Measurements from ENCODE around the gene CDH13. TPM values are rescaled to one million over a fixed set of nuclear protein-coding genes. Genes with fewer than 3 reads are reported as not detected.
A peak's percentile ranks its signal among the peaks of the same experiment; 100 is the strongest.

CDH13 gene
- total RNA-seq, 1 donor from 2014 or later = 161 TPM

GRCh38 chr16:83345846-83346640, 719.3 kb downstream of the CDH13 start:
- TF ChIP-seq CTCF (IDR thresholded peaks at IDR 0.05; ENCODE audit: borderline replicate concordance) = no peak
- peaks cover 11% of the 10 kb centered on the region for H3K4me1 ChIP-seq
- H3K4me3 ChIP-seq = no peak overlapping the region
- no peaks in the 10 kb centered on the region for H3K9me3 ChIP-seq (replicated peaks)
- H3K27me3 ChIP-seq (ENCODE audit: low read depth) = no peaks in the 10 kb centered on the region
- H3K27ac ChIP-seq (replicated peaks) = no peak overlapping the region
- no peak for DNase-seq
- peaks cover 8% of the 10 kb centered on the region for H3K36me3 ChIP-seq
- intact Hi-C loops (cut with micrococcal nuclease) = no loop called here

- no peak for DNase-seq
- TF ChIP-seq CTCF (IDR thresholded peaks at IDR 0.05; ENCODE audit: borderline replicate concordance) = no peak
These were observed 722.2 kb downstream of the CDH13 start for GRCh38 chr16:83348991-83349390.

GRCh38 chr16:83350481-83350880, 723.7 kb downstream of the CDH13 start:
- Histone ChIP-seq H3K4me3 (no peak overlapping the region), H3K27me3 (ENCODE audit: low read depth) (no peaks in the 10 kb centered on the region), H3K4me1 (peaks cover 22% of the 10 kb centered on the region), H3K9me3 (replicated peaks) (no peaks in the 10 kb centered on the region), H3K36me3 (no peaks in the 10 kb centered on the region), H3K27ac (replicated peaks) (peak overlapping the region; percentile 37)
- intact Hi-C loops (cut with micrococcal nuclease) = no loop called here
- TF ChIP-seq CTCF (IDR thresholded peaks at IDR 0.05; ENCODE audit: borderline replicate concordance) = no peak
- DNase-seq = no peak

More at GRCh38 chr16:83348991-83349390, 722.2 kb downstream of the CDH13 start:
- H3K4me3 ChIP-seq = no peak overlapping the region
- H3K27me3 ChIP-seq (ENCODE audit: low read depth) = no peaks in the 10 kb centered on the region
- no peak overlapping the region for H3K27ac ChIP-seq (replicated peaks)
- peaks cover 8% of the 10 kb centered on the region for H3K36me3 ChIP-seq
- intact Hi-C loops (cut with micrococcal nuclease) = no loop called here
- no peaks in the 10 kb centered on the region for H3K9me3 ChIP-seq (replicated peaks)
- peaks cover 18% of the 10 kb centered on the region for H3K4me1 ChIP-seq

GRCh38 chr16:83351846-83352245, 725.1 kb downstream of the CDH13 start:
- no peaks in the 10 kb centered on the region for H3K27me3 ChIP-seq (ENCODE audit: low read depth)
- no peaks in the 10 kb centered on the region for H3K36me3 ChIP-seq
- H3K9me3 ChIP-seq (replicated peaks) = no peaks in the 10 kb centered on the region
- DNase-seq = no peak
- intact Hi-C loops (cut with micrococcal nuclease) = no loop called here
- H3K4me3 ChIP-seq = no peak overlapping the region
- peaks cover 22% of the 10 kb centered on the region for H3K4me1 ChIP-seq
- no peak overlapping the region for H3K27ac ChIP-seq (replicated peaks)
- TF ChIP-seq CTCF (IDR thresholded peaks at IDR 0.05; ENCODE audit: borderline replicate concordance) = no peak

GRCh38 chr16:83353241-83353640, 726.5 kb downstream of the CDH13 start:
- H3K36me3 ChIP-seq = no peaks in the 10 kb centered on the region
- DNase-seq = no peak
- H3K4me1 ChIP-seq = peaks cover 22% of the 10 kb centered on the region
- H3K4me3 ChIP-seq = no peak overlapping the region
- intact Hi-C loops (cut with micrococcal nuclease) = no loop called here
- H3K27ac ChIP-seq (replicated peaks) = peak overlapping the region; percentile 72
- H3K27me3 ChIP-seq (ENCODE audit: low read depth) = no peaks in the 10 kb centered on the region
- no peaks in the 10 kb centered on the region for H3K9me3 ChIP-seq (replicated peaks)
- no peak for TF ChIP-seq CTCF (IDR thresholded peaks at IDR 0.05; ENCODE audit: borderline replicate concordance)

Data from left ventricle myocardium inferior (tissue), 1 donor.